ENCODE data around the gene ZFP64.

DNA sequence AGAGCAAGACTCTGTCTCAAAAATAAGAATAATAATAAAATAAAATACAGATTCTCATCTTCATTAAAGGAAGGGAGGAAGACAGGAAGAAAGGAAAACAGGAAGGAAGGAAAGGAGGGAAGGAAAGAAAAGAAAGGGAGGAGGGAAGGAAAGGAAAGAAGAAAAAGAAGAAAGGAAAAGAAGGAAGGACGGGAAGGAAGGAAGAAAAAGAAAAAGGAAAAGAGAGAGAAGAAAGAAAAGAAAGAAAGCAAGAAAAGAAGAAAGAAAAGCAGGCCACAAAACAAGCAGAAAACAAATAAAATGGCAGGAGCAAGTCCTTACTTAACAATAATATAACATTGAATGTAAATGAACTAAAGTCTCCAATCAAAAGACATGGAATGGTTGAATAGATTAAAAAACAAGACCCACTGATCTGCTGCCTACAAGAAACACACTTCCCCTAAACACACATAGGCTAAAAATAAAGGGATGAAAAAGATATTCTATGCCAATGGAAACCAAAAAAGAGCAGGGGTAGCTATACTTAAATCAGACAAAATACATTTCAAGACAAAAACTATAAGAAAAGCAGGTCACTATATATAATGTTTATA, 60.4 kb downstream of the ZFP64 start:
- TF ChIP-seq, protein P1, sequence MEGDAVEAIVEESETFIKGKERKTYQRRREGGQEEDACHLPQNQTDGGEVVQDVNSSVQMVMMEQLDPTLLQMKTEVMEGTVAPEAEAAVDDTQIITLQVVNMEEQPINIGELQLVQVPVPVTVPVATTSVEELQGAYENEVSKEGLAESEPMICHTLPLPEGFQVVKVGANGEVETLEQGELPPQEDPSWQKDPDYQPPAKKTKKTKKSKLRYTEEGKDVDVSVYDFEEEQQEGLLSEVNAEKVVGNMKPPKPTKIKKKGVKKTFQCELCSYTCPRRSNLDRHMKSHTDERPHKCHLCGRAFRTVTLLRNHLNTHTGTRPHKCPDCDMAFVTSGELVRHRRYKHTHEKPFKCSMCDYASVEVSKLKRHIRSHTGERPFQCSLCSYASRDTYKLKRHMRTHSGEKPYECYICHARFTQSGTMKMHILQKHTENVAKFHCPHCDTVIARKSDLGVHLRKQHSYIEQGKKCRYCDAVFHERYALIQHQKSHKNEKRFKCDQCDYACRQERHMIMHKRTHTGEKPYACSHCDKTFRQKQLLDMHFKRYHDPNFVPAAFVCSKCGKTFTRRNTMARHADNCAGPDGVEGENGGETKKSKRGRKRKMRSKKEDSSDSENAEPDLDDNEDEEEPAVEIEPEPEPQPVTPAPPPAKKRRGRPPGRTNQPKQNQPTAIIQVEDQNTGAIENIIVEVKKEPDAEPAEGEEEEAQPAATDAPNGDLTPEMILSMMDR (conservative IDR thresholded peaks at IDR 0.05; ENCODE audit: low read length), result no peak
- TF ChIP-seq EZH2phosphoT487 (IDR thresholded peaks at IDR 0.05; ENCODE audit: borderline replicate concordance), result no peak
